HG03460 (cell line): ENCODE results near the gene MARCHF3.
"Not testable (repeated sequence)": the region's sequence is repeated elsewhere in the genome, so short reads cannot be mapped to it uniquely, and the experiment has no call there.

ENCODE experiments used
- ATAC-seq: cut with Tn5 transposase; IDR thresholded peaks from one replicate; pipeline ENCODE4 v1.9.1; 2021; ENCODE audit not compliant: unreplicated experiment

MARCHF3 gene

DNA sequence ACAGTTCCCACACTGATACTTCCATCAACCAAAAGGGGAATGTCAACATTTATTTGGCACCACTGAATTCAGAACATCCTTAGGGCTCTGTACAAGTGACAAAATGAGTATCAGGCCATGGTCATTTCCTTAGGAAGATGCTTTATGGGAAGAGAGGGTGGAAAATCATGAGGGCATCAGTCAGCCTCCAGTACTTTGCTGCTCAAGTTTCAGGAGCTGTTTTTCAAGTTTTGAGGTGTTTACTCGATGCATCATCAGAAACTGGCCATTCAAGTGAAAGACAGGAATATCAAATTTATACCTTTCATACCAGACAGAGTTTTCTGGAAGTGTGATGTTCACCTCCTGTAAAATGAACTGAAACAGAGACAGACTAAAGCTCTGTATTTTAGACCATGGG, 21.2 kb upstream of the MARCHF3 start:
- ATAC-seq, result no peak

DNA sequence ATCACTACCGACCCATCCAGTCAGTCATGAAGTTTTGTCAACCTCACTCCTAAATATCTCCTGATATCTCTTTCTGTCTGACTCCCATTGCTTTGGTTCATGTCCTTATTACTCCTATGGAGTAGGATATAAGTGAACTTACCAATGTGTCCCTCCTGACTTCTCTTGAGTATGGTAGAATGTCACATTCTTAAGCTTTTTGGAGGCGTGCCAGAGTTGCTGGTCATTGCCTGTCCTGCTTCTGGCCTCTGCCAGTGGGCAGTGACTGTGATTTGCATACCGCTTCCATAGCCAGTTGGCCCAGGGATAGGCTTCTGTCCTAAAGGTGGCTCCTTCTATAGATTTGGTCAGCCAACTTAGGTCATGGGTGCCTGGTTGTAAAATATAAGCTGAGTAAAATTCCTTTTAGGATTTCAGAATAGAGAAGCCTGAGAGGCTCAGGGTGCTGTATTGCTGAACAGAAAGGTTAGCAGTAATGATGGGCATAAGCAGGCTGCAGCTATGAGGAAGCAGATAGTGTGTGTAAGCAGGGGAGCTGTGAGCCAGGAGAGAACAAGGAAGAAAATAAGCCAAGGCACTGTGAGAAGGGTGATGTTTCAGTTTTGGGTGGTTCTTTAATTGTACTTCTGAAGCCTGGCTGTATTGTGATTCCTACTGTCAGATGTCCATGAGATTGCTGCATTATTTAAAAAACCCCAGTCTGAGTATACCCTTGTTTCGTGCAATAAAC, 16.1 kb upstream of the MARCHF3 start:
- no peak for ATAC-seq

DNA sequence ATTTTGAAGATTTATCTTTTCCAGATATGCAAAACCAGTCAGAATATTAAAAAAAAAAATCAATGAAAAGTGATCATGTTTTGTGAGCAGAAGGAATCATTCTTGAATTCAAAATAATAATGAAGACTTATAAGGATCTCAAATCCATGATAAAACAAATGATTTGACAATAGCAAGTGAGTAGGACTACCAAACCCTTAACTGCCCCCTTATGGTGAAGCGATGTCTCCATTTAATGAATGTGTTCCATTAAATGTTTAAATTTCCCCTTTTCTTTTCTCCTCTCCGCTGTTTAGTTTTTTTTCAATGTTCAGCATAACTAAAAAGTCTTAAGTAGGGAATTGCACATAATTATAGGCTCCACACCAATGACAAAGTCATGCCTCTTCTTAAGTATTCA, 12.2 kb upstream of the MARCHF3 start:
- no peak for ATAC-seq

DNA sequence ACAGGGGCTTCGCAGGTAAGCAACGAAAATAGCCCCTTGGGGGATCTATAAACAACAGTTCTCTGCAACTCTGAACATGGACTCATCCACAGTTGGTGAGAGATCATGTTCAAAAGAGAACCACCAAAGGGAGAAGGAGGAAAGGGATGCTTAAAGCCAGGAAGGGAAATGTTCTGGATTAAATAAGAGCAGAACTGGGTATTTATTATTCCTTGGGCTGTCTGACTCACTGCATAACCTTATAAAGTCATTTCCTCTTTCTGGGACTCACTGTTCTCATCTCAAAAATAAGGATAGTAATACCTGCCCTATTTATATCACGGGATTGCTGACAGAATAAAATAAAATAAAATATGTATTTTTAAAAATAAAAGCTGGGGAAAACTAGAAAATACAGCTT, 11.2 kb upstream of the MARCHF3 start:
- no peak for ATAC-seq

DNA sequence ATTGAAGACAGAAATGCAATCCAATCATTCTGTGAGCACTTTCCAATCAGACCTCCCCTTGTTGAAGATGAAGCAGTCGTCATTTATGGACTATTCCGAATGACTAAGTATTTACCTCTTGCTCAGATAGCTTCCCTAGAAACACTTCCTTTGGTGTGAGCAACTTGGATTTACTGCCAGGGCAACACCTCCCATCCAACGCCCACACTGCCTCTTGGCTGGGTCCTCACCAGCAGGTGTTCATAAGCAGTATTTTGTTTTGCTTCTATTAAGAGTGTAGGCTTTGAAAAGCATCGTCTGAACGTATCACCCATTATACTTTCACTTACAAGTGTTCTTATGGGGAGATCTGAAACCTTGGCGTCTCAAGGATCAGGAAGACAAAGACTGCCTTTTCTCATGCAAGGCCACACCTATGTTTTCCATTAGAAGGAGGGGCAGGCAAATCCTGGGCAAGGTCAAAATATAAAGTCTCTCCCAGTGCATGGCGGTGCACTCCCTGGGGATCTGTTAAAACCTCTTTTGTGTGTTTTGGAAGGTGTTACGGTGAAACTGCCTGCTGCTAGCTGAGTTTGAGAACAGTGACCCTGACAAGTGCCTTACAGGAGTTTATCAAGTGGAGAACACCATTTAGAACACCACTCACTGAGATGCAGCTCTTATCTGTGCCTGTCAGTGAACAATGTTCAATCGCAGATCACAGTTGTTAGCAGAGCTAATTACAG, 10.6 kb upstream of the MARCHF3 start:
- no peak for ATAC-seq

DNA sequence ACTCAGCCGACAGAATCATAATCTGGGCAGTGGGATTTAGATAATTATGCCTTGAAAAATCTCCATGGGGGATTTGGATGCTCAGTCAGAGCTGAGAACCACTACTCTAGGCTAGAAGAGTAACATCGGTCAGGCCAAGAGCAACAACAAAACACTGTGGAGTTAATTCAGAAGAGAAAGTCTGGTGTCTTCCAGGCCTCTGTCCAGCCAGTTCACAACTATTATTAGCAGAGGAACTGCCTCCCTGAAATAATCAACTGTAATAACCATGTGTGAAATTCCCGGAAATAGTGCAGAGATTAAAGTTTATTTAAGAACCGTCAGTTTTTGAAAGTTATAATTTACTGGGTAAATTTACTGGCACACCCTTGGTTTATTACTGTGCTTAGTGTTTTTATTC, 8.2 kb upstream of the MARCHF3 start:
- no peak for ATAC-seq

DNA sequence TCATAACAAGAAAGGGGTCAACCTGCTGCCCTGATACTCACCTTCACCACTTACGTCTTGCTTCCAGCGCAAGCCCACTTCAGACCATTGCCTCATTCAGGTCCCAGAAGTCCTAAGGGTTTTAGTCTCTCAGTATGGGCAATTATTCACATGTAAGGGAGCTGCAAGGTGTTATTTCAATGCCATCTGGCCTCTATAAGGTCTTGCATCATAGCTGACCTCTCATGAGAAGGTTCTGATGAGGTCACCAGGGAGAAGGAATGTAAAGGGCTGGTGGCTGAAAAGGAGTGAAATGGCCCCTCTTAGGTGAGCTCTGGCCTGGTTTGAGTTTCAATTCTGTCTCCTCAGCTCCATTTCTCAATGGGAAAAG, 1.5 kb upstream of the MARCHF3 start:
- no peak for ATAC-seq

DNA sequence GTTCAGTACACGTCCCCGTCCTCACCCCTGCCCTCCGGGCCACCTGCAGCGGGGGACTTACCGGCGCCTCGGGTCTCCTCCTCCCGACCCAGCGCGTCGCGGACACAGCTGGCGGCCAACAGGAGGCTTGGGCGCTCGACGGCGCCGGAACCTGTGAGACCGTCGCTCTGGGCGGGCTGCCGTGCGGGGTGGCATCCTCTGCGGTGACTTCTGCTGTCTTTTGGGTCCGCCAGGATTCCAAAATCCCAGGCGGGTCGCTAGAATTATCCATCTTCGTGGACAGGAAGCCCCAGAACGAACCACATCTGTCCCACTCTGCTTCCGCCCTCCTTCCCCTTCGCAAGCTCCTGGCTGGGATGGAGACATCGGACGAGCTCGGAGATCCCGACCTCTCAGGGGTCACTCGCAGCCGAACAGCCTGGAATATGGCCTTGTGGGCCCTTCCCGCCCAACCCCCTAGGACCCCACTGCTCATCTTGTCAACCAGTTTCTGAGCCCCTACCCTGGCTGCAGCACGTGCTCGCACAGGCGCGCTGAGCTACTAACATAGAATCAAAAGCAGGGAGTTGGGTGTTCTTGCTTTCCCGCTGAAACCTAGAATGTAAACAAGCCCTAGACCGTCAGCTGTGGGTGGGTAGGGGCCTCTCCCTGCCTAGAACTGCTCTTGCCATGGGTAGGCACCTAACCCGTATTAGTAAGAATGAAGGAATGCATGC, 947 bp upstream of the MARCHF3 start:
- peak; percentile 19 for ATAC-seq

DNA sequence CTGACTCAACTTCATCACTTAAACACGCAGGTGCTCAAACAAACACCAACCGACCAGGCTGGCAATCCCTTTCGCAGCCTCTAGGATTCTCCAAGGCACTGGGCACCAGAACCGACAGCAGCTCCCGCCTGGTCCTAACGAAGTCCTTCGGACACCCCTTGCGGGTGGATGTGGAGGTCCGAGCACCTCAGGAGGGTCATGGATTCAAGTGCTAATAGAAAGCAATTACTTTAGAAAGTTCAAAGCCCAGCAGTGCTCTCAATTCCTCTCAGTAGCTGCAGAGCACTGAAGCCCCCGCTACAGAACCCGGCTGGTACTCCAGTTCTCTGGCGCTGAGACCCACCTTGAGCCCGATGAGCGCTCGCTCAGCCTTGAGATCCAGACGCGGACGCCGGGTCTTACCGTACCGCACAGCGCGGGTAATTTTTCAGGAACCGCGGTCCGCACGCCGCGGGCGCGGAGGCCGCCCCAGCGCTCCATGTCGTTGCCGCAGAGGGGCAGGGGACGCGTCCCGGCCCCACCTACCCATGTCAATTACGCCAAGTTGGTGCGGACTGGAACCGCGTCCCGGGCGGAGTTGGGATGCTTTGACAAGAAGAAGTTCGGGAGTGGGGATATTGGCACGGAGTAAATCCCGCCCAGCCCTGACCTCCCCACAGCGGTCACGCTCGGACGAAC, 638 bp downstream of the MARCHF3 start:
- peak; percentile 15 for ATAC-seq

DNA sequence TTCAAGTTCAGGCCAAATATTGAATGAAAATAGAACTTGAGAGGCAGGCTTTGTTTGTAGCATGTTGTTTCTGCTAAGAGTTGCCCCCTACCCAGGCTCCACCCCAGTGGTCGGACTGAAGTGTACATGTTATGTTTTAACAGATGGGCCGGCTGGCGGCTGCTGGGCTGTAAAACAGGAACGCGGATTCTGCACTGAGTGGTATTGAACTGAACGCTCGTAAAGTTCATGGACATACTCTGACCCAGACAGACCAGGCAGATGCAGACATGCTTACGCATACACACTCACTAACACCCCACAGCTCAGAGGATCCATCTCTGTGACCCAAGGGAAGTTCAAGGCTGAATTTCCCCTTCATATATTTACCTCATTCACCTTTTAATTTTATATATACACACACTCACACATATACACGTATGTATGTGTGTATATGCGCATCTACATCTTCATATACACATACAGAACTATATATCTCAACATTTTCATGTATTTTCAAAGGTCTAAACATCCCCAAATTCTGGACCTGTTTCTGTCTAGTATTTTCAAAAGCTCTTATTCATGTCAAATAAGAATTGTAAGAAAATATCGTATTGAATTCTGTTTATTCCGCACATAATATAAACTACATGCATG, 1.4 kb downstream of the MARCHF3 start:
- ATAC-seq, result no peak

DNA sequence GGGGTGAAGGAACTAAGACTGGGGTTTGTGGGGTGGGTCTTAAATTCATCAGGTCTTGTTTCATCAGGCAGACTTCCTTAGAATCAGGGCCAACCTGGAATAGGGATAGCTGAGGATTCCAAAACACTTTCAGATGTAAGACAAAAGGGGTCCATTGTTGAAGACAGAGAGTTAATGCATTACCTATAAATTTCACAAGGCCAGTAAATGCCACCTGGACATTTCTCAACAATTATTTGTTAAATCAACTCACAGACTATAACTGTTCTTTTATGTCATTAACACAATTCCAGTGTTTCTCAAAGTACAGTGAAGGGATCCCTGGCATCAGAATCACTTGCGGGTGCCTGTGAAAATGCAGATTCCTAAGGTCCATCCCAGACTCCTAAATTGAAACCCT, 2.8 kb downstream of the MARCHF3 start:
- no peak for ATAC-seq

DNA sequence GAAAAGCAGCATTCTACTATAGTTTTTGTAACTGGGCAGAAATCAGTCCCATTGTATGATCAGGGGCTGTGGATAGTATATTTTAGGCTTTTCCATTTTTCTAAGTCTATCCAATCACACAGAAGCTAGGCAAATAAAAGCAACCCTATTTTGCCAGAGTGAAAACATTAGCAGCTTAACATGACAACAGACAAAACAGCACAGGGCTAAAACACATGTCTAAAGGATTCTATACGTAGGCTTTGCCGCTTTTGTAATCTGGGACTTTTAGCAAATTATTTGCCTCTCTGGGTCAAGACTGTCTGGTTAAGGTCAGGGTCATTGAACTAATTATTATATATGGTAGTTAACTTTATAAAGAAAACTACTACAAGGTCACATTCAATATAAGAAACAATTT, 4.2 kb downstream of the MARCHF3 start:
- no peak for ATAC-seq

DNA sequence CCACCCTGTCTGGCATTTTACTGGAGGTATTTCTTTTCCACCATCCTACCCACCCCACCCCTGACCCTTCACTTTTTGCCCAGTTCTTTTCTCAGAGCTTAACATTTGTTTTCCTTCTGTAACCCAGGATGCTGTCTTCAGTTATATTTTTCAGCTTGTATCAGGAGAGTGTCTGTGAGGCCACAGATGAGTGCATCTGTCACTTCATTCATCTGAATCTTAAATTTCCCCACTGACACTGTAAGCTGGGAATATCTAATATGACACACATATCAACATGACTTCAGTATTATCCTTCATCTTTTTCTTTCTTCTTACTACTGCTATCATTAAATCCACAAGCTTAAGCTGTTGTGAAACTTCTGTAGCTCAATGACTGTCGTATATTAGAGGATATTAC, 4.9 kb downstream of the MARCHF3 start:
- ATAC-seq, result no peak

DNA sequence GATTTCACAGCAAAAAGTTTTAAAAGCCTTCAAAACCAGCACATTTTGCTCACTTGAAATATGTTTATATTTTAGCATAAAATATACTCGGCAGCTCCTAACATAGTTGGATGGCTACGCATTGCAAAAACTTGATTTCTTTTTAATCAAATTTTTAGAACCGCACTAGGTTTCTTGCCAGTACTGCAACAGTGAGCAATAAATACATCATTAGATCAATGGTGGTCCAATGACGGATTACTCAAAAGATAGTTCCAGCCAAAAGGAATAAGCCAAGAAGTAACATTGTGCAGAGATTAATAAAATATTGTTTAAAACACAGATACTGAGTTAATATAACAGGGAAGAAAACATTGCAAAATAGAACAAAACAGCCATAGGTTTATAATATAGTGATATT, 5.5 kb downstream of the MARCHF3 start:
- no peak for ATAC-seq

DNA sequence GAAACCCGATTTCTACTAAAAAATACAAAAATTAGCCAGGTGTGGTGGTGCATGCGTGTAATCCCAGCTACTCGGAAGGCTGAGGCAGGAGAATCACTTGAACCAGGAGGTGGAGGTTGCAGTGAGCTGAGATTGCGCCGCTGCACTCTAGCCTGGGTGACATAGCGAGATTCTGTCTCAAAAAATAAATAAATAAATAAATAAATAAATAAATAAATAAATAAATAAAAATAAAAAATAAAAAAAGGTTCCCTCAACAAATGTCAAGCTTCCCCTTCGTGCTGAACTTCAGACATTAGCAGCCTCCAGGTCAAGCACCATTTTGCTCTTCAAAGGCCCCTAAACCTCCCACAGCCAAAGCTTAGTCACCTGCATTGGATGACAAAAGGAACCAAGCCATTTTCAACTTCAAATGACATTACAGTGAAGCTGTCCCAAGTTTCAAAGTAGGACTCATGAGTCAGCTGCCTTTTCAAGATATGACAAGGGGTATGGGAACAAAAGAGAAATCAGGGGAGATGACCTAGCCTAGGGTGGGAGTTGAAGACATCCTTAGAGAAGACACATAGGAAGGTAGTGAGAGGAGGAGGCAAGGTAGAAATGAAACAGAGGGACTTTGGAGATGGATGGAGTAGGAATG, 6.7 kb downstream of the MARCHF3 start:
- not testable (repeated sequence) for ATAC-seq

DNA sequence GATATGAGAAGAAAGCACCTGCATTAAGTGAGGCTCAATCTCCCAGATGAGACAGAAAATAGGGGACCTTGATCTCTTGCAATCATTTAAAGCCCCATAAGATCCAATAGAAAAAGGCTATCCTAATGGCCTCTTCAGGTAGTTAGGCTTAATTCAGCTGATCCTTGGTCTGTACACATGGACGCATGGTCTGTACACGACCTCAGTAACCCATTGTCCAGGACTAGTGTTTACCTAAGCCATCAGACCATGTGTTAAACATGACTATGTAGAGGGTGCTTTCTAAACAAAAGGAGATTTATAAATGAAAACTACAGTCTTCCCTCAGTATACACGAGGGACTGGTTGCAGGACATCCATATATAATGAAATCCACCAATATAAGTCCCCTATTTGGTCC, 7.5 kb downstream of the MARCHF3 start:
- no peak for ATAC-seq

DNA sequence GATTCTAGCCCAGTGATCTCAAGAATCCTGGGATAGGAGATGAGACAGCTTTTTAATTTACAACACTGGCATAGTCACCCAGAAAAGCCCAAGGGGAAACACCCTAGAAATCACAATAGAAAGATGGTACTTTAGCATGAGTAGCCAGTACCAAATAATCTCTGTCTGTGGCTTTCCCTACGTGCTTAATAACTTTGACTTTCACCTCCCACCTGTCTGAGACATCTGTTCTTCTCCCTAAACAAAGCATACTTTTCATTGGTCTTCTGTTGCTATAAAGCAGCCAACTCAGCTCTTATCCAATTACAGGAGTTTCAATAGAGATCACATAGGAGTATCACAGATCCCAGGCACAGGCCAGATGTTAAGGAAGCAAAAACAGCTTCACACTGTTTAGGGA, 10.4 kb downstream of the MARCHF3 start:
- no peak for ATAC-seq

DNA sequence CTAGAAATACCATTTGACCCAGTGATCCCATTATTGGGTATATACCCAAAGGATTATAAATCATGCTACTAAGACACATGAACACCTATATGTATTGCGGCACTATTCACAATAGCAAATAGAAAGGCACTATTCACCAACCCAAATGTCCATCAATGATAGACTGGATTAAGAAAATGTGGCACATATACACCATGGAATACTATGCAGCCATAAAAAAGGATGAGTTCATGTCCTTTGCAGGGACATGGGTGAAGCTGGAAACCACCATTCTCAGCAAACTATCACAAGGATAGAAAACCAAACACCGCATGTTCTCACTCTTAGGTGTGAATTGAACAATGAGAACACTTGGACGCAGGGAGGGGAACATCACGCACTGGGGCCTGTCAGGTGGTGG, 13.6 kb downstream of the MARCHF3 start:
- not testable (repeated sequence) for ATAC-seq

DNA sequence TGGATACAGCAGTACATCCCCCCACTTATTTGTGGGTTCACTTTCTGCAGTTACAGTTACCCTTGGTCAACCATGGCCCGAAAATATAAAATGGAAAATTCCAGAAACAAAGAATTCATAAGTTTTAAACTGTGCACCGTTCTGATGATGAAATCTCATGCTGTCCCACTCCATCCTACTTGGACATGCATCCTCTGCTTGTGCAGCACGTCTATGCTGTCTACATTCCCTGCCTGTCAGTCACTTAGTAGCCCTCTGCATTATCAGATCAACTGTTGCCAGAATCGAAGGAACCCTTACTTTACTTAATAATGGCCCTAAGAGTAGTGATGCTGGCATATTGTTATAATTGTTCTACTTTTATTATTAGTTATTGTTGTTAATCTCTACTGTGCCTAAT, 14.6 kb downstream of the MARCHF3 start:
- ATAC-seq, result no peak

DNA sequence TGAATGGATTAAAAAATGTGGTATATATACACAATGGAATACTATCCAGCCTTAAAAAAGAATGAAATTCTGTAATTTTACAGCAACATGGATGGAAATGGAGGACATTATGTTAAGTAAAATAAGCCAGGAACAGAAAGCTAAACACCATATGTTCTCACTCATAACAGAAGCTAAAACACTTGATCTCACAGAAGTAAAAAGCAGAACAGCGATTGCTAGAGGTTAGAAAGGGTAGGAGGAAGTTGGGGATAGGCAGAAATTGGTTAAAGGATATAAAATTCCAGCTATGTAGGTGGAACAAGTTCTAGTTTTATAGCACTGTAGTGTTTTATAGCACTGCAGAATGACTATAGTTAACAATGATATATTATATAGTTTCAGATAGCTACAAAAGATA, 15.8 kb downstream of the MARCHF3 start:
- no peak for ATAC-seq

DNA sequence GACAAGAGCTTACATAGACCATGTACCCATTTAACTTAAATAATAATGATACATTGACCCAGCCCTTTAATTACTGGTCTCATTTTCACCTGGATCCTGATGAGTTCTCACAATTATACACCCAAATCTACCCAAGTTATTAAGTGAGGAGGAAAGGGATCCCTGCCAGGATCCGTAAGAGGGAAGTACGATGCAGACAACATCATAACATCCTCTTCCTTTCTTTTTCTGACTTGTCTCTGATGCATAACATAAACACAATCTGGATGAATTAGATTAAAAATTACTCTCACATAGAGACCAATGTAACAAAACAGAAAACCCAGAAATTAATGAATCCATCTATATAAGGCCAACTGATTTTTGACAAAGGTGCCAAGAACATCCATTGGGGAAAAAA, 17.0 kb downstream of the MARCHF3 start:
- no peak for ATAC-seq
